ENCODE measurements around the gene NPTXR.

Gene NPTXR

DNA sequence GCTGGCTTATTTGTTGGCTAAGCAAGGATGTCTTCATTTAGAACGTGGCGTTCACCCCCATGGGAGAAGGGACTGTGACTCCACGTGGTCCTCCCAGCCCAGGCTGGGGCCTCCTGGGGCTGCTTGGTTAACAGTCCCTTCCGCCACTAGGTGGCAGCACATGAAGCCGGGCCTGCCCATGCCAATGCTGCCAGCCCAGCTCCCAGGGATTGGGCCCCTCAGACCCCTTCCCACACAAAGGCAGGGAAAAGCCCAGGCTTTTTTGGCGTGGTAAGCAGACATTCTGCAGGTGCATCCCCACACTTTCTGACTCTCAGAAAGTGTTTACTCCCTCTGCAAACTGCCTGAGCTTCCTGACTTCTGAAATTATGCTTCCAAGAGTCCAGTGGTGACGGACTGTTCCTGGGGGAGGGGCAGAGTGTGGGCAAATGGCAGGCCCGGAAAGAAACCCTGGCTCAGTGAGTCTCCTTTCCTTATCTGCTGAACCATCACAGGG is 25.1 kb upstream of the NPTXR start:
- Histone ChIP-seq H3K27ac (ENCODE audit: low read depth, low read length, poor library complexity, severe bottlenecking) (no peak overlapping the region), H3K9ac (ENCODE audit: low read length) (no peak overlapping the region), H3K4me3 (ENCODE audit: low read depth, low read length, poor library complexity, severe bottlenecking) (no peak overlapping the region), H3K79me2 (ENCODE audit: insufficient read depth, low read length) (no peaks in the 10 kb centered on the region), H3K9me2 (ENCODE audit: low read depth, low read length) (no peaks in the 10 kb centered on the region), H3F3A (ENCODE audit: insufficient read depth, low read length) (no peaks in the 10 kb centered on the region), H3K9me3 (ENCODE audit: low read length) (no peaks in the 10 kb centered on the region), H3K27me3 (ENCODE audit: insufficient read depth, low read length) (no peaks in the 10 kb centered on the region), H3K4me2 (ENCODE audit: low read length) (no peak overlapping the region), H3K36me3 (ENCODE audit: insufficient read depth, low read length) (peaks cover 44% of the 10 kb centered on the region), H4K20me1 (ENCODE audit: insufficient read depth, low read length) (no peaks in the 10 kb centered on the region), H3K4me1 (ENCODE audit: insufficient read depth, low read length, severe bottlenecking) (peaks cover 32% of the 10 kb centered on the region), H2AFZ (ENCODE audit: low read length) (no peak overlapping the region)
- no peak for TF ChIP-seq EZH2 (IDR thresholded peaks at IDR 0.05; ENCODE audit: borderline replicate concordance, low read length)
- TF ChIP-seq, protein P1, sequence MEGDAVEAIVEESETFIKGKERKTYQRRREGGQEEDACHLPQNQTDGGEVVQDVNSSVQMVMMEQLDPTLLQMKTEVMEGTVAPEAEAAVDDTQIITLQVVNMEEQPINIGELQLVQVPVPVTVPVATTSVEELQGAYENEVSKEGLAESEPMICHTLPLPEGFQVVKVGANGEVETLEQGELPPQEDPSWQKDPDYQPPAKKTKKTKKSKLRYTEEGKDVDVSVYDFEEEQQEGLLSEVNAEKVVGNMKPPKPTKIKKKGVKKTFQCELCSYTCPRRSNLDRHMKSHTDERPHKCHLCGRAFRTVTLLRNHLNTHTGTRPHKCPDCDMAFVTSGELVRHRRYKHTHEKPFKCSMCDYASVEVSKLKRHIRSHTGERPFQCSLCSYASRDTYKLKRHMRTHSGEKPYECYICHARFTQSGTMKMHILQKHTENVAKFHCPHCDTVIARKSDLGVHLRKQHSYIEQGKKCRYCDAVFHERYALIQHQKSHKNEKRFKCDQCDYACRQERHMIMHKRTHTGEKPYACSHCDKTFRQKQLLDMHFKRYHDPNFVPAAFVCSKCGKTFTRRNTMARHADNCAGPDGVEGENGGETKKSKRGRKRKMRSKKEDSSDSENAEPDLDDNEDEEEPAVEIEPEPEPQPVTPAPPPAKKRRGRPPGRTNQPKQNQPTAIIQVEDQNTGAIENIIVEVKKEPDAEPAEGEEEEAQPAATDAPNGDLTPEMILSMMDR (IDR thresholded peaks at IDR 0.05; ENCODE audit: low read length), result peak; percentile 92

DNA sequence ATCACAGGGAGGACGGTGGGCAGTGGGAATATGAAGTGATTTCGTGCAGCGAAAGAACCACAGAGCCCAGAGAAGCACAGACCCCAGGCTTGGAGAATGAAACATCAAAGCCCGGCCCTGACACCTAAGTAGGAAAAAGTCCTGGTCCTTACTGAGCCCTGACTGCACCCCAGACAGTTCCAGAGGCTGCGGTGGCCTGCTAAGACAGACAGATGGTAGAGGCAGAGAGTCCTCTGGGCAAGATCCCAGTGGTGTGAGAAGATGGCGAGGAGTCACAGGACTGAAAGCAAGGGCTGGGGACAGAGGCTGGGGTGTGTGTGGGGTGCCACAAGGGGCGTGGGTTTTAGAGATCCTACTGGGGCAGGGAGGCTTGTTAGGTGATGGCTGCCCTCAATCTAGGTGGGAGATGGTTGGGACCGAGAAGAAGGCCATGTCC is 24.5 kb upstream of the NPTXR start:
- Histone ChIP-seq H3K4me2 (ENCODE audit: low read length) (no peak overlapping the region), H3K9me3 (ENCODE audit: low read length) (no peaks in the 10 kb centered on the region), H3F3A (ENCODE audit: insufficient read depth, low read length) (no peaks in the 10 kb centered on the region), H3K4me3 (ENCODE audit: low read depth, low read length, poor library complexity, severe bottlenecking) (no peak overlapping the region), H3K4me1 (ENCODE audit: insufficient read depth, low read length, severe bottlenecking) (peaks cover 32% of the 10 kb centered on the region), H2AFZ (ENCODE audit: low read length) (no peak overlapping the region), H3K27ac (ENCODE audit: low read depth, low read length, poor library complexity, severe bottlenecking) (no peak overlapping the region), H4K20me1 (ENCODE audit: insufficient read depth, low read length) (no peaks in the 10 kb centered on the region), H3K9me2 (ENCODE audit: low read depth, low read length) (no peaks in the 10 kb centered on the region), H3K27me3 (ENCODE audit: insufficient read depth, low read length) (no peaks in the 10 kb centered on the region), H3K36me3 (ENCODE audit: insufficient read depth, low read length) (peaks cover 44% of the 10 kb centered on the region), H3K9ac (ENCODE audit: low read length) (no peak overlapping the region), H3K79me2 (ENCODE audit: insufficient read depth, low read length) (no peaks in the 10 kb centered on the region)
- TF ChIP-seq EZH2 (IDR thresholded peaks at IDR 0.05; ENCODE audit: borderline replicate concordance, low read length), result no peak
- TF ChIP-seq, protein P1 (IDR thresholded peaks at IDR 0.05; ENCODE audit: low read length), result no peak

DNA sequence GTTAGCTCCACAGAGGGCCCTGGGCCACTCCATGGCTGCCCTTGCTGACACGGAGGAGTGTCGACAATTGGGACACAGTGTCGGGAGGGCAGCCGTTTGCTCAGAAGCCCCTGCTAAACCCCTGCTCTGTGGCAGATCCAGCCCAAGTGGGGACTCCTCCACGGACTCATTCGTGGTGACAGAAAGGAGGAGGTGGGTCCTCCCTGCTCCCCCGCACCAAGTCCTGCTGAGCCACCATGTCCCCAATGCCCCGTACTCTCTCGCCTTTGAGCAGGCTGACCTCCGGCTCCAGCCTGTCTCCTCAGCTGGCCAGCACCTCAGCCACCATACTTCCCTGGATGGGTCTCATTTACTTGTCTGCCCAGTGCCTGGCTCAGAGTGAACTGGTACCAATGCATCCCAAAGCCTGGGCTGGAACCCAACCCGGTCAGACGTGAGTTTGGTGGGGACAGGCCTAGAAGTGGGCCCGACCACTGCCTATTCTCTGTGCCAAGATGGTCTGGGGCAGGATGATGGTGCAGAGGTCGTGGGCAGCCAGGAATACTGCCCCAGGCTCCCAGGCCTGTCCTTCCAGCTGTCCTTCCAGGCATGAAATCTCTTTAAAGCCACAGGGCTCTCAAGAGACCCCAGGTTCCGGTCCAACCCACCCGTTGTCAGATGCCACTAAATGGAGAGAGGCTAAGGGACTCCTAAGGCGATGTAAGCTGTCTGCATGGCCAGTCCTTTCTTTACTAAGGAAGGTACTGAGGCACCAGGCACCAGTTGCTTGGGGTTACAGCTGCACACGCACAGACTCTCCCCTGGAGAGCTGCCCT is 23.9 kb upstream of the NPTXR start:
- H3K27me3 ChIP-seq (ENCODE audit: insufficient read depth, low read length), result no peaks in the 10 kb centered on the region
- no peak overlapping the region for H3K4me2 ChIP-seq (ENCODE audit: low read length)
- H3K27ac ChIP-seq (ENCODE audit: low read depth, low read length, poor library complexity, severe bottlenecking), result no peak overlapping the region
- peaks cover 44% of the 10 kb centered on the region for H3K36me3 ChIP-seq (ENCODE audit: insufficient read depth, low read length)
- H3K9me2 ChIP-seq (ENCODE audit: low read depth, low read length), result no peaks in the 10 kb centered on the region
- H3K79me2 ChIP-seq (ENCODE audit: insufficient read depth, low read length), result no peaks in the 10 kb centered on the region
- TF ChIP-seq, protein P1 (IDR thresholded peaks at IDR 0.05; ENCODE audit: low read length), result no peak
- TF ChIP-seq EZH2 (IDR thresholded peaks at IDR 0.05; ENCODE audit: borderline replicate concordance, low read length), result no peak
- no peak overlapping the region for H3K4me3 ChIP-seq (ENCODE audit: low read depth, low read length, poor library complexity, severe bottlenecking)
- H3K4me1 ChIP-seq (ENCODE audit: insufficient read depth, low read length, severe bottlenecking), result peaks cover 26% of the 10 kb centered on the region
- H3F3A ChIP-seq (ENCODE audit: insufficient read depth, low read length), result no peaks in the 10 kb centered on the region
- H2AFZ ChIP-seq (ENCODE audit: low read length), result no peak overlapping the region
- H3K9ac ChIP-seq (ENCODE audit: low read length), result no peak overlapping the region
- H3K9me3 ChIP-seq (ENCODE audit: low read length), result no peaks in the 10 kb centered on the region
- no peaks in the 10 kb centered on the region for H4K20me1 ChIP-seq (ENCODE audit: insufficient read depth, low read length)
